Gastrocnemius medialis (tissue), 4 donors: Measurements from ENCODE around the gene PPP6R2.

Experiments used
- CTCF ChIP-seq, 5 experiments: fragments of 450-650 bp in 3 of 5; fragments of 200-600 bp in 2 of 5; sonication (generic) in 2 of 5; IDR thresholded peaks in 4 of 5; conservative IDR thresholded peaks in 1 of 5; 1 replicate in 4 of 5; 2 replicates in 1 of 5; pipeline ENCODE4 v1.5.1; 2016 to 2019; ENCODE audit warnings: antibody characterized with exemption in 5 of 5, mild to moderate bottlenecking in 3 of 5, moderate library complexity in 3 of 5
- POLR2A ChIP-seq, 2 donors: fragments of 450-650 bp; IDR thresholded peaks; one replicate each; pipeline ENCODE4 v1.6.1; 2017; ENCODE audit warnings: antibody characterized with exemption in 2 of 2, mild to moderate bottlenecking in 2 of 2, moderate library complexity in 2 of 2

- TF ChIP-seq CTCF (IDR thresholded peaks at IDR 0.05 in 4 of 5, conservative IDR thresholded peaks at IDR 0.05 in 1 of 5) (no peak), POLR2A (IDR thresholded peaks at IDR 0.05) (no peak)
These were observed 112.9 kb downstream of the PPP6R2 start for GRCh38 chr22:50456026-50456425.
